GM12872 (cell line): ENCODE measurements around the gene PRSS56.

Experiments used
- TF ChIP-seq, protein P1 (sequence below): IDR thresholded peaks from 3 replicates; pipeline ENCODE4 v1.5.1; 2011; ENCODE audit warnings: low read depth, mild to moderate bottlenecking, low read length, moderate library complexity; ENCODE audit not compliant: insufficient read depth

The PRSS56 gene

DNA sequence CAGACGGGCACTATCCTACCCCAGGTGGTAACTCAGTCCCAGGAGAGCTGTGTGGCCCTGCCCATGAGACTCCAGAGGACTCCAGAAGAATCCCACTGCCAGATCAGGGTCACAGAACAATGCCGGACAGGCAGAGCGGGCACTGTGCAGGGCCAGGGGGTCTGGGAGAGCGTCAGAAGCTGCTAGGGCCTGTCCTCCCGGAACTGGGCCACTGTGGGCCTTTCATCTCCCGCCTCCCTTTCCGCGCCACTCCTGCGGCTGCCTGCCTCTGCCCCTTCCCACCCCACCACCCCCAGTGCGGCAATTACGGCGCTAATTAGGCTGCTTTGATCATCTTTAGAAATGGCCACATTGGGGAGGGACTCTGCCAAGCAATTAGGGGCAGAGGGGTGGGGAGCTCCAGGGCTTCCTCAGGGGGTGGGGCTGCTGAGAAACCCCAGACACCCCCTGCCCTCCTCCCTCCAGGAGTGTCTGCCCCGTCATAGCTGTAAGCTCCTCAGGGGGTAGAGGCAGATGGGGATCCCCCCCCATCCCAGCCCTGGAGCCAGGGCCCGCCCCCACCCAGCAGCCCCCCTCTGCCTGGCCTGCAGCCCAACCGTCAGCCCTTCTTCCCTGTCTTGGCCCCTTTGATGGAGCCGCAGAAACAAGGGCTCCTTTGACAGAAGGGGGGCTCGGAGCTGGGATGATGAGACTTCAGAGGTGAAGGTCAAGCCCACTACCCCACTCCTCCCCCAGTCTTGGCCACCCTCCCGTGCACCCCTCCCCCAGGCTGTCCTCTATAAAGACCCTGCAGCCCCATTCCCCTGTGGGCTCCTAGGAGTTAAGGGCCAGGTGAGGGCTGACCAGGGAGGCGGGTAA, at the start of gene PRSS56:
Gene PRSS56 (plus strand): TSS at position 808 of the 858 bp plus-strand sequence. CDS start 211 bp downstream, outside the sequence.
- TF ChIP-seq, protein P1, sequence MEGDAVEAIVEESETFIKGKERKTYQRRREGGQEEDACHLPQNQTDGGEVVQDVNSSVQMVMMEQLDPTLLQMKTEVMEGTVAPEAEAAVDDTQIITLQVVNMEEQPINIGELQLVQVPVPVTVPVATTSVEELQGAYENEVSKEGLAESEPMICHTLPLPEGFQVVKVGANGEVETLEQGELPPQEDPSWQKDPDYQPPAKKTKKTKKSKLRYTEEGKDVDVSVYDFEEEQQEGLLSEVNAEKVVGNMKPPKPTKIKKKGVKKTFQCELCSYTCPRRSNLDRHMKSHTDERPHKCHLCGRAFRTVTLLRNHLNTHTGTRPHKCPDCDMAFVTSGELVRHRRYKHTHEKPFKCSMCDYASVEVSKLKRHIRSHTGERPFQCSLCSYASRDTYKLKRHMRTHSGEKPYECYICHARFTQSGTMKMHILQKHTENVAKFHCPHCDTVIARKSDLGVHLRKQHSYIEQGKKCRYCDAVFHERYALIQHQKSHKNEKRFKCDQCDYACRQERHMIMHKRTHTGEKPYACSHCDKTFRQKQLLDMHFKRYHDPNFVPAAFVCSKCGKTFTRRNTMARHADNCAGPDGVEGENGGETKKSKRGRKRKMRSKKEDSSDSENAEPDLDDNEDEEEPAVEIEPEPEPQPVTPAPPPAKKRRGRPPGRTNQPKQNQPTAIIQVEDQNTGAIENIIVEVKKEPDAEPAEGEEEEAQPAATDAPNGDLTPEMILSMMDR: no peak

DNA sequence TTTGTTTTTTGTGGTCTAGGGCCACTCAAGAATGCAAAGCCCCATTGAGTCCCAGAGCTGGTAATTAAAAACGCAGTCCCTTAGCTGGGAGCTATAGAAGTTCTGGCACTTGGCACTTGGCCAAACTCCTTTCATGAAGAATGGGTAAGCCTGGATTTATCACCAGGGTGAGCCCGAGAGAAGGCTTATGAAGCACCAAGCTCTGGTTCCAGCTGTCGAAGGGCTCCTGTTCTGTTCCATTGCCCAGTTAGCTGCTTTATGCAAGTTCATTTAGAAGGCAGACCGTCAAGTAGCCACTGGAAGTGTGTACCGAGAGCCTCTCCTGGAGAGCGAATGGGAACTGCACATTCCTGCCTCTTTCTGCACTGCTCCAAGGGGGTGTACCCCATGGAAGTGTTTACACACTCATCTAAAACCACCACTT, 46.7 kb upstream of the PRSS56 start:
- TF ChIP-seq, protein P1: no peak

DNA sequence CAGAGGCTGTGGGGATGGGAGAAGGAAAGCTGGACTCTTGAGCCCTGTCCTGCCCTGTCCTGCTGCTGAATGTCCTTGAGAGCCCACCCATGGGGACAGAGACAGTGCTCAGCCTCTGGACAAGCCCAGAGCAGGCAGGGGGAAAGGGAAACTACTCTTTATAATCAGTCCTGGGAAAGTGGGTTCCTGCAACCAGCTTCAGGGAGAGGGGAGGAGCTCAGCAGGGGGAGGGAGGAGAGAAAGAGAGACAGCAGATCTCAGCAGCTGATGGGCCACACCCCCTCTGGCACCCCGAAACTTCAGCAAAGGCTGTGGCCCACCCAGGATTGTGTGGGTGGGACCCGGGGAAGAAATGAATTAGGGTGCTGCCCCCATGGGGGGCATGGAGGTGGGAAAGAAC, 44.1 kb upstream of the PRSS56 start:
- TF ChIP-seq, protein P1: no peak

DNA sequence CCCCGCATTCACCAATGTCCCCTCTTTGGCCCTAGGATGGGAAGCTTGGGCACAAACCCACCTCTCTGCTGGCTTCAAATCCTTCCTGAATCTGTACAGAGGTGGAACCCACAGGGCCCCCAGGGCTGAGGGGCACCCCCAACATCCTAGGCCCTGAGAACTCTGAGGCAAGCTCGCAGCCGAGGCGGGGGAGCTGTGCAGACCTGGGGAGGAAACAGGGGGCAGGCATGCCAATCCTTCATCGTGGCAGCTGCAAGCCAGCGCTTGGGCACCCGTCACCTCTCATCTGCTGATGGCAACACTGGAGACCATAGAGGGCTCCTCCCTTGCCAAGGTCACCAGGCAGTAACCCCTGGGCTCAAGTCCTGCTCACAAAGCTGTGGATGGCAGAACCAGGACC, 43.4 kb upstream of the PRSS56 start:
- TF ChIP-seq, protein P1: no peak

DNA sequence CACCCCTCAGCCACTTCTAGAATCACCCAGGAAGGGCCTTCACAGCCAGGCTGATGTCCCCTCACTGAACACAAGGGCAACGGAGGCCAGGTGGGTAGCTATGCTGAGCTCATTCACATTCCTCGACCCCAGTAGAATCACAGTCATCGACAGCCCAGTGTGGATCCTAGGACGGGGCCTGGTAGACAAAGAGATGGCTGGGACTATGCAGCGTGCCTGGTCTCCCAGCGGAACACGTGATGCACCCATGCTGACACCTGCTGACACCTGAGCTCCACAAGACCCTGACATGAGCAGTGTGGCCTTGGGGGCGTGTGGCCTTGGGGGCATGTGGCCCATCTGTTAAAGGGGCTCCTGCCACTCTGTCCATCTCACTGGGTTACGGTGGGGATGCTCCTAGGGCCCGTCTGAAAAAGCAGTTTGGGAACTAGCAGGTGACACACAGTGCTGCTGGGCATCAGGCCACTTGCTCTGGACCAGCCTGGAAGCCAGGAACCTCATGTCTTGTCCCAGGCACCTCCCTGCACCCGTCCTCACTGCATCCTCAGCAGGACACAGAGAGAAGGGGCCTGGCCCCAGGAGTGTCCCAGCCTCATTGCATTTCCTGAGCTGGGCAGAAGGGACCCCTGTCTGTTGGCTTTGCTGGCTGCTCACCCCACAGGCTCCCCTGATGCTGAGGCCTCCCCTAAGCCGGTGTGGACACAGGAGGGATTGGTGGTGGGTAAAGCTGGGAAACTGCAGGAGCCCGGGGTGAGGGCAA, 42.3 kb upstream of the PRSS56 start:
- TF ChIP-seq, protein P1: no peak

DNA sequence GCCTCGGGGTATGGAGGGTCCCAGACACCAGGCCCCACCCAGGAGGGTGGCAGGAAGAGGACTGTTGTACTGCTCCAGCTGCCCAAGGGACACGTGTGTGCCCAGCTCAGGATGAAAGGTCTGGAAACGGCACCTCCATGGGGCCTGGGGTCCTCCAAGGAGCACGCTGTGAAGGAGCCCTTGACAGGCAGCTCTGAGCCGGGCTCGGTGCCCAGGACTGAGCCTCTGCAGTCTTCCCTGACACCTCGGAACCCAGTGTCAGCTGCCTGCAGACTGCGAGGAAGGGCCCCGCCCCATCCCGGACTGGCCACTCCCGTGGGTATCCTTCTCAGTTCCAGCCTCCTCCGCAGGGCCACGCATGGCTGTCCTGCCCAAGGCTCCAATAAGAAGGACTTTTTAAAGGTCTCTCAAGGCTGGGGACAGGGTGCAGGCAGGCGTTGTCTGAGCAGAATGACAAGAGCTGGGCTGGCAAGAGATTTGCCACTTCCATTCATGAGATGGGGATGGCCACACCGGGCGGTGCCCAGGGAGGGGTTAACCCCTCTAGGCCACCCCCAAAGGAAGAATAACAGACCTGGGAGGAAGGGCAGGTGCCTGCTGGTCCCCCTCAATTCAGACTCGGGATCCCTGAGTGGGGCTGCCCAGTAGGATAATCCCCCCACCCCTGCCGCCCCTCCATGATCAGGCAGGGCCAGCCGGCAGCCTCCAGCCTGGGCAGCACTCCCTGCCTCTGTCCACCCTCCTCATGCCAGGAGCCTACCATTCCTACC, 41.4 kb upstream of the PRSS56 start:
- TF ChIP-seq, protein P1: no peak
